GM21737 (cell line): Measurements from ENCODE around the gene RRP12.
"Not testable (repeated sequence)": the region's sequence is repeated elsewhere in the genome, so short reads cannot be mapped to it uniquely, and the experiment has no call there.

Experiments used
- ATAC-seq: cut with Tn5 transposase; IDR thresholded peaks from one replicate; pipeline ENCODE4 v1.9.1; 2021; ENCODE audit warnings: mild to moderate bottlenecking, moderate library complexity; ENCODE audit not compliant: unreplicated experiment

The RRP12 gene

GRCh38 chr10:97400665-97401454 lies at the start of gene RRP12:
Gene RRP12 (minus strand): TSS chr10:97401340. CDS start chr10:97401231, 109 bp downstream.
- ATAC-seq = peak; percentile 92

- no peak for ATAC-seq
Observed at GRCh38 chr10:97450828-97451227, 49.7 kb upstream of the RRP12 start.

- peak; percentile 94 for ATAC-seq
Observed at GRCh38 chr10:97445722-97446639, 44.8 kb upstream of the RRP12 start, which contains the start of the genes EXOSC1 and ZDHHC16. Gene EXOSC1 (minus strand): TSS chr10:97446006. CDS start chr10:97445985, 21 bp downstream. Gene ZDHHC16 (plus strand): TSS chr10:97446175. CDS start chr10:97451676, 5,501 bp downstream.

GRCh38 chr10:97445357-97445721 lies 44.2 kb upstream of the RRP12 start:
- no peak for ATAC-seq

GRCh38 chr10:97444212-97444611 lies 43.1 kb upstream of the RRP12 start:
- ATAC-seq = no peak

- no peak for ATAC-seq
Observed at GRCh38 chr10:97442277-97442676, 41.1 kb upstream of the RRP12 start.

GRCh38 chr10:97435211-97435610 lies 34.1 kb upstream of the RRP12 start:
- no peak for ATAC-seq

- ATAC-seq = no peak
Observed at GRCh38 chr10:97434557-97434956, 33.4 kb upstream of the RRP12 start.

GRCh38 chr10:97434055-97434454 lies 32.9 kb upstream of the RRP12 start:
- no peak for ATAC-seq

GRCh38 chr10:97428572-97428981 lies 27.4 kb upstream of the RRP12 start:
- ATAC-seq = no peak

- no peak for ATAC-seq
Observed at GRCh38 chr10:97427571-97428179, 26.5 kb upstream of the RRP12 start.

GRCh38 chr10:97426776-97427570 lies 25.8 kb upstream of the RRP12 start:
- no peak for ATAC-seq

- peak; percentile 82 for ATAC-seq
Observed at GRCh38 chr10:97425964-97426775, 25.0 kb upstream of the RRP12 start, which contains the start of gene PGAM1. Gene PGAM1 (plus strand): TSS chr10:97426191. CDS start chr10:97426308, 117 bp downstream.

GRCh38 chr10:97423757-97424098 lies 22.6 kb upstream of the RRP12 start:
- ATAC-seq = not testable (repeated sequence)

GRCh38 chr10:97416565-97416964 lies 15.4 kb upstream of the RRP12 start:
- ATAC-seq = no peak

- ATAC-seq = no peak
Observed at GRCh38 chr10:97412891-97413304, 11.8 kb upstream of the RRP12 start.

- no peak for ATAC-seq
Observed at GRCh38 chr10:97411406-97411805, 10.3 kb upstream of the RRP12 start.

- ATAC-seq = no peak
Observed at GRCh38 chr10:97408496-97408992, 7.4 kb upstream of the RRP12 start.

GRCh38 chr10:97407952-97408248 lies 6.8 kb upstream of the RRP12 start:
- no peak for ATAC-seq
